ENCODE measurements around the gene ACVR1.
A peak's percentile ranks its signal among the peaks of the same experiment; 100 is the strongest.

Gene ACVR1

DNA sequence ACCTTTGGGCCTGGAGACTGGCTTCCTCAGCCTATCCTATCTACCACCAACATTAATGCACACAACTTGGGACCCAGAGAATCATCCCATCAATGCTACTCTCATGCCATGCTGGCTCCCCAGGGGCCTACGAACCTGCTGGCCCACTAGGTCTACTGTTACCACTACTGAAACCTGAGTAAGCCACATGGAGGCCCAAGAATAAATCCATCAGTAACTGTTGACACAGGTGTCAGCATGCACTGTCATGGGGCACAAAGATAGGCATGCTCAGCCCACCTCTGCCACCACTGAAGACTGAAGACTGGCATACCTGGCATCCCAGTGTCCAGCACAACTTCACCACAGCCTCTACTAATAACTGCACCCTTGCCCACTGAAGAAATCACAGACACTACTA is 176.3 kb downstream of the ACVR1 start:
- DNase-seq (ENCODE audit: low spot score), result no peak

- no peak for DNase-seq (ENCODE audit: low spot score)
Observed at GRCh38 chr2:157699009-157699408, 177.1 kb downstream of the ACVR1 start.

- DNase-seq (ENCODE audit: low spot score), result no peak
Observed at GRCh38 chr2:157698430-157698829, 177.7 kb downstream of the ACVR1 start.

DNA sequence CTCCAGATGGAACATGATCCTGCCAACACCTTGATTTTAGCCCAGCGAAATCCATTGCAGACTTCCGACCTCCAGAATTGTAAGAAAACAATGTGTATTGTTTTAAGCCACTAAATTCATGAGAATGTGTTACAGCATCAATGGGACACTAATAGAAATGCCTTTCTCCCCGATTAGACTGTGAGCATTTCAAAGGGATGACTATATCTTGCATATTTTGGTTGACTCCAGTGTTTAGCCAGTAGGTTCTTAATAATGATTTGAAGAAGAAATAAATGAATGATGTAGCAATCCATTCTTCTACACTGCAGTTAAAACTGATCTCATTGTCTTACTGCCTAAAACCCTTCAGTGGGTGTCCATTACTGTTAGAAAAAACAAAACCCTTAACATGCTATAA is 180.1 kb downstream of the ACVR1 start:
- DNase-seq (ENCODE audit: low spot score), result peak; percentile 31

GRCh38 chr2:157692768-157693167 is 183.4 kb downstream of the ACVR1 start:
- peak; percentile 77 for DNase-seq (ENCODE audit: low spot score)

DNA sequence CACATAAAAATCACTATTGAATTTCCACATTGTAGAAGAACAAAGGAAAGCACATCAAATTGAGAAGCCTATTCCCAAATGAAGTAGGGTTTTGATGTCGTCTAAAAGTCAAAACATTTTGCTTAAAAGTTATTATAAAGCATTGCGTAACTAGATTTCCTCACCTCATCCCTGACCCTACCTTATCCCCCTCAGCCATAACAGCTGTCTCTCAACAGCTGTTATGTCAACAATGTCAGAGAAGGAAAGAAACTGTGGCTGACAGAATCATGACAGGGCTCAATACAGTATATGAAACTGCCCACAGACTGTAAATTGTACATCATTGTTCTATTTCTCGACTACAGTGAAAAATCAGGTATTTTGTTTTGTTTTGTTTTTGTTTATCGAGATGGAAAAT is 184.4 kb downstream of the ACVR1 start:
- no peak for DNase-seq (ENCODE audit: low spot score)

DNA sequence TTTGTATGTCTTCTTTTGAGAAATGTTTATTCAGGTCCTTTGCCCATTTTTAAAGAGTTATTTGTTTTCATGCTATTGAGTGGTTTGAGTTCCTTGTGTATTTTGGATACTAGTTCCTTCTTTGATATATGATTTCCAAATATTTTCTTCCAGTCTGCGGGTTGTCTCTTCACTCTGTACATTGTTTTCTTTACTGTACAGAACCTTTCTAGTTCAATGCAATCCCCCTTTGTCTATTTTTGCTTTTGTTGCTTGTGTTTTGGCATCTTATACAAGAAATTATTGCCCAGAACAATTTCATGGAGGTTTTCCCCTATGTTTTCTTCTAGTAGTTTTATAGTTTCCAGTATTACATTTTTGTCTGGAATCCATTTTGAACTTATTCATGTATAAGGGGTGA is 185.0 kb downstream of the ACVR1 start:
- DNase-seq (ENCODE audit: low spot score), result no peak

Measured in AG08396 (cell line).